Activated naive CD4-positive, alpha-beta T cell treated with anti-CD3 and anti-CD28 coated beads for 36 hours (primary cell): ENCODE results near the gene MORN1. TPM values are rescaled to one million over a fixed set of nuclear protein-coding genes. Genes with fewer than 3 reads are reported as not detected.
"Not testable (repeated sequence)": the region's sequence is repeated elsewhere in the genome, so short reads cannot be mapped to it uniquely, and the experiment has no call there.

Experiments used
- CTCF ChIA-PET: fragments of 350-600 bp; sonication (Branson Sonifier 250); formaldehyde crosslinking; loops from one replicate; lab custom pipeline; 2021; ENCODE audit warnings: antibody characterized with exemption; lab: Charles Lee
- DNase-seq: peaks from one replicate; pipeline ENCODE4 v3.0.0-alpha.2; 2020
- H3K27ac Mint-ChIP-seq: one replicate; pipeline ENCODE4 v1.8.0; 2021; ENCODE audit warnings: mild to moderate bottlenecking, mixed read lengths
- H3K27me3 Mint-ChIP-seq: one replicate; pipeline ENCODE4 v1.8.0; 2021; ENCODE audit warnings: low read depth, mixed read lengths
- H3K36me3 Mint-ChIP-seq: one replicate; pipeline ENCODE4 v1.8.0; 2021; ENCODE audit warnings: low read depth, mixed read lengths
- H3K4me1 Mint-ChIP-seq: one replicate; pipeline ENCODE4 v1.8.0; 2021; ENCODE audit warnings: low read depth, mixed read lengths
- H3K4me3 Mint-ChIP-seq: one replicate; pipeline ENCODE4 v1.8.0; 2021; ENCODE audit warnings: mild to moderate bottlenecking, moderate library complexity, mixed read lengths
- H3K9me3 Mint-ChIP-seq: one replicate; pipeline ENCODE4 v1.8.0; 2021; ENCODE audit warnings: mixed read lengths
- intact Hi-C: fragments of 100-400 bp; cut with micrococcal nuclease; formaldehyde crosslinking; loops from one replicate; pipeline ENCODE4 v1.15.1; 2023
- total RNA-seq, 2 experiments: library from RNA; stranded (reverse); gene quantifications; one replicate each; pipeline ENCODE4 v1.2.3, GENCODE V29; 2021

Gene MORN1
- total RNA-seq, 2 experiments from 2014 or later = 3.2 to 4.9 TPM

GRCh38 chr1:2328676-2329455 lies 62.5 kb downstream of the MORN1 start:
- no peaks in the 10 kb centered on the region for H3K36me3 Mint-ChIP-seq
- no peaks in the 10 kb centered on the region for H3K9me3 Mint-ChIP-seq
- peaks cover 3% of the 10 kb centered on the region for H3K27me3 Mint-ChIP-seq
- CTCF ChIA-PET = no interaction called here
- H3K4me3 Mint-ChIP-seq = no peak overlapping the region
- DNase-seq = no peak
- no peak overlapping the region for H3K27ac Mint-ChIP-seq
- intact Hi-C loops = no loop called here
- H3K4me1 Mint-ChIP-seq = no peaks in the 10 kb centered on the region

DNA sequence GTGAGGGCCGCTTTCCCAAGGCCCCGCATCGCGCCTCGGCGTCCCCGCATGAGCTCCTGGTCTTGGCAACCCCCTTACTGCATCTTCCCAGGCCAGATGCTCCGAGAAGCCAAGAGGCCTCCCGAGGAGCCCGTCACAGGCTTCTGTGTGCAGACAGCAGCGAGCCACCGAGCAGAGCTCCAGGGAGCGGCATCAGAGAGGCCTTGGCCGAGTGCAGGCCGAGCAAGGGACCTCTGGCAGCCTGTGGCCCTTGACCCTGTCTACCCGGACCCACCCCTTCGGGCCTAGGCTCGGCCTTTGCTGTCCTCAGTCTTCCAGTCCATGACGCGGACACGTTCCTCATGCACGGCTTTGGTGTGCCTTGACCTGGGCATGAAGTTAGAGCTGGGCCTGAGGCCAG lies 63.5 kb downstream of the MORN1 start:
- Mint-ChIP-seq H3K27ac (no peak overlapping the region), H3K27me3 (peaks cover 3% of the 10 kb centered on the region), H3K9me3 (no peaks in the 10 kb centered on the region), H3K4me3 (no peak overlapping the region), H3K4me1 (no peaks in the 10 kb centered on the region), H3K36me3 (no peaks in the 10 kb centered on the region)
- intact Hi-C loops = no loop called here
- CTCF ChIA-PET = no interaction called here
- no peak for DNase-seq

DNA sequence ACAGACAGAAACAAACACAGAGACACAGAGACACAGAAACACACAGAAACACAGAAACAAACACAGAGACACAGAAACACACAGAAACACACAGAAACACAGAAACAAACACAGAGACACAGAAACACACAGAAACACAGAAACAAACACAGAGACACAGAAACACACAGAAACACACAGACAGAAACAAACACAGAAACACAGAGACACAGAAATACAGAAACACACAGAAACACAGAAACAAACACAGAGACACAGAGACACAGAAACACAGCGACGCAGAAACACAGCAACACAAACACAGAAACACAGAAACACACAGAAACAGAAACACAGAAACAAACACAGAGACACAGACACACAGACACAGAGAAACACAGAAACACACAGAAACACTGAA lies 64.2 kb downstream of the MORN1 start:
- H3K27me3 Mint-ChIP-seq, CTCF ChIA-PET, H3K27ac Mint-ChIP-seq, H3K4me3 Mint-ChIP-seq, H3K36me3 Mint-ChIP-seq, H3K9me3 Mint-ChIP-seq, DNase-seq, H3K4me1 Mint-ChIP-seq, intact Hi-C loops: not testable (repeated sequence)

DNA sequence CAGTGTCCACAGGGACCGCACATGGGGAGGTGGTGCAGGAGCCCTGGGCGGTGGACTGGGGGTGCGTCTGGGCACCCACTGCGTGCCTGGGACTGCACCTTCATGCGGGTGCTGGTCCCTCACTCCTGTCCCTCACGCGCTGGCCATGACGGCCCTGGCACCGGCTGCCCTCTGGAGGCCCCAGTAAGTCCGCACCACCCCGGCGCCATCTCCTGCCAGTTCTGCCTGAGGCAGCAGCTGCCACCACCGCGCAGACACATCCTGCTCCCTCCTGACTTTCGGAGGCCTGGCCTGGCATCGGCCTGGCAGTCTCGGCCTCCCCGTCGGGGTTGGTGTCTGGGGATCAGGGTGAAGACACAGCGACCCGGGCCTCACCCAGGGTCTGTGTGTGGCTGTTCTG lies 64.8 kb downstream of the MORN1 start:
- DNase-seq = no peak
- Mint-ChIP-seq H3K27me3 (peaks cover 3% of the 10 kb centered on the region), H3K9me3 (no peaks in the 10 kb centered on the region), H3K36me3 (no peaks in the 10 kb centered on the region), H3K4me1 (no peaks in the 10 kb centered on the region), H3K4me3 (no peak overlapping the region), H3K27ac (no peak overlapping the region)
- CTCF ChIA-PET = no interaction called here
- intact Hi-C loops = no loop called here

- Mint-ChIP-seq H3K9me3 (no peaks in the 10 kb centered on the region), H3K27ac (no peak overlapping the region), H3K4me1 (no peaks in the 10 kb centered on the region)
Measured at GRCh38 chr1:2324553-2325366, 66.6 kb downstream of the MORN1 start.

GRCh38 chr1:2323451-2323974 lies 67.8 kb downstream of the MORN1 start:
- peaks cover 3% of the 10 kb centered on the region for H3K27me3 Mint-ChIP-seq
- no peak overlapping the region for H3K27ac Mint-ChIP-seq
- H3K9me3 Mint-ChIP-seq = no peaks in the 10 kb centered on the region
- no peaks in the 10 kb centered on the region for H3K36me3 Mint-ChIP-seq
- DNase-seq = no peak
- CTCF ChIA-PET = no interaction called here
- H3K4me3 Mint-ChIP-seq = no peak overlapping the region
- intact Hi-C loops = no loop called here
- no peaks in the 10 kb centered on the region for H3K4me1 Mint-ChIP-seq

More at GRCh38 chr1:2324553-2325366, 66.6 kb downstream of the MORN1 start:
- DNase-seq = no peak
- Mint-ChIP-seq H3K4me3 (no peak overlapping the region), H3K27me3 (peaks cover 3% of the 10 kb centered on the region), H3K36me3 (no peaks in the 10 kb centered on the region)
- CTCF ChIA-PET = no interaction called here
- intact Hi-C loops = no loop called here

DNA sequence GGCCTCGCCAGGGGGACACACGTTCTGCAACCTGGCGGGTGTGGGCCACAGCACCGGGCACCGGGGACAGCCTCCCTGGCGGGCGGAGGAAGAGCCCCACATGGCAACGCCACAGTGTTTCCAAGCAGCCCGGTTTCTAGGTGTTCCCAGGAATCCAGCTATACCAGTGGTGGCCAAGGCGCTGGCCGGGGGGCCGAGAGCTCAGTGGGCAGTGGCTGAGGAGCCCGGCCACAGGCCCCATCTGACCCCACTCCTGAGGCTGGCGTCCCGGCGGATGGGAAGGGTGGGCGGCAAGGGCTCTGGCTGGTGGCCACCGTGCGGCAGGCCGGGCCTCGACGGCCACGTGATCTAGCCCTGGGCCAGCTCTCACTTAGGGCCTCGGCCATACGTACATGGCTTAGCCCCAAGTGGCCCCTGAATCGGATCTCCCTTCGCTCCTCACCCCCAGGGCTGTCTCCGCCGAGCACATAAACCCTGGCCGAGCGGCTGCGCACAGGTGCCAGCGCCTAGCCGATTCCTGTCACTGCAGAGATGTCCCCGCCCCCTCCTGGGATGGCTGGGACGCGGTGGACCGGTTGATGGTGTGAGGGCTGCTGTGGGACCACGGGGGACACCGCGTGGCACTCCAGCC lies 68.7 kb downstream of the MORN1 start:
- Mint-ChIP-seq H3K36me3 (no peaks in the 10 kb centered on the region), H3K9me3 (no peaks in the 10 kb centered on the region), H3K27me3 (peaks cover 3% of the 10 kb centered on the region), H3K4me1 (no peaks in the 10 kb centered on the region), H3K4me3 (no peak overlapping the region), H3K27ac (no peak overlapping the region)
- CTCF ChIA-PET = no interaction called here
- intact Hi-C loops = no loop called here
- DNase-seq = no peak

DNA sequence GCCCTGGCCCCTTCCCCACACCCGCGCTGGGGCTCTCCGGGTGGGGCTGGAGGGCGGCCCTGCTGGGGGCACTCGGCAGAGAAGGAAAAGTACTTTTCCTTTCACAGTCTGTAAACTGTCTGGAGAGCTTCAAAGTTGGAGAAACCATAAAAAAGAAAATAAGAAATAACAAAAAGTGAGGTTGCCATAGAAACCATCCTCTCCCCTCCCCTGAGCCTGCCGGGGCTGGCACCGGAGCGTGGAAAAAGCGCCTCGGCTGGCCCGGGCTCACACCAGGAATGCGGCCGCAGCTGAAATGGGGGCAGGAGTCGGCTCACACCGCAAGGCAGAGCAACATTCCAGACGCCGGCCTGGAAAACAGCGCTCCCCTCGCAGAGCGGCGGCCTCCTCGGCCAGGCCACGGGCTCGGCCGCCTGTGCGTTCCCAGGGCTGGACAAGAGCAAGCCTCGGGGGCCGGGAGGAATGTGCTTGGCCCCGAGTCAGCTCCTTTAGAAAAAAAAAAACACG lies 69.2 kb downstream of the MORN1 start:
- Mint-ChIP-seq H3K27me3 (peaks cover 3% of the 10 kb centered on the region), H3K36me3 (no peaks in the 10 kb centered on the region), H3K27ac (no peak overlapping the region), H3K9me3 (no peaks in the 10 kb centered on the region), H3K4me3 (no peak overlapping the region), H3K4me1 (no peaks in the 10 kb centered on the region)
- intact Hi-C loops = no loop called here
- CTCF ChIA-PET = no interaction called here
- DNase-seq = no peak

DNA sequence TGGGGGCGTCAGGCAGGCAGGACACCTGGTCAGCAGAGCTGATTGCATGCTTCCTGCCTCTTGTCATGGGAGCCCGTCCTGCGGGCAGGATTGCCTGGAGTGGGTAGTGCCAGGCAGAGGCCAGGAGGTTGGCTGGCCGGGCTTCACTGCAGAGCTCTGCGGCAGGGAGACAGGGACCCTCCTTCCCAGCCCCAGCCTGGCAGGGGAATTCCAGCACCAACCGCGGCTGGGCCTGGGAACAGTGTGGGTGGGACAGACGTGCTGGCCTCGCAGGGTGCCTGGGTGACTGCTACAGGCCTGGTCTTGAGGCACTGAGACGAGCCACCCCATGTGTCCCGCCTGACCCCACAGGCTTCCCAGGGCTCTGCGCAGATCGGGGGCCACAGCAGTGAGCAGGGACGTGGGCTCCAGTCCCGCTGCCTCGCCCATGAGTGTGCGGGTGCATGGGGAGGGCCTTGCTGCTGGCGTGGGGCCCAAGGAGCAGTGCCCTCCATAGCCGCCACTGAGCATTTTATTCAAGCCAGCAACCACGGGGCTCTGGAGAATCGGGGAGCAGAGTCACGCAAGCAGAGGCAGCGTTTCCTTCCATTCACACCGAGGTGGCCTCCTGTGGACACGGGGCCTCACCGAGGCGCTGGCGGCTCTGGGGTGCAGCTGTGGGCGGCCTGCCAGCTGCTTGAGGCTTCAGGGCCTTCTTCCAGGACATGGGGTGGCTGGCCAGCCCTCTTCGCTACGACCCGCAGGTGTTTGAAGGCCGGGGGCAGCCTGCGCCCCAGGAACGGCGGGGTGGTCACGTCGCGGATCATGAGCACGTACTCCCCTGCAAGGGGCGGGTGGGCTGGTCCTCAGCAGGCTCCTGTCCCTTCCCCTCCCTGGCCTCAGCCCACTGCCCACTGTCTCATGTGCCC lies 70.3 kb downstream of the MORN1 start:
- no peak overlapping the region for H3K27ac Mint-ChIP-seq
- intact Hi-C loops = no loop called here
- H3K9me3 Mint-ChIP-seq = no peaks in the 10 kb centered on the region
- H3K27me3 Mint-ChIP-seq = peaks cover 3% of the 10 kb centered on the region
- no peaks in the 10 kb centered on the region for H3K4me1 Mint-ChIP-seq
- no peaks in the 10 kb centered on the region for H3K36me3 Mint-ChIP-seq
- H3K4me3 Mint-ChIP-seq = no peak overlapping the region
- CTCF ChIA-PET = no interaction called here
- DNase-seq = no peak

DNA sequence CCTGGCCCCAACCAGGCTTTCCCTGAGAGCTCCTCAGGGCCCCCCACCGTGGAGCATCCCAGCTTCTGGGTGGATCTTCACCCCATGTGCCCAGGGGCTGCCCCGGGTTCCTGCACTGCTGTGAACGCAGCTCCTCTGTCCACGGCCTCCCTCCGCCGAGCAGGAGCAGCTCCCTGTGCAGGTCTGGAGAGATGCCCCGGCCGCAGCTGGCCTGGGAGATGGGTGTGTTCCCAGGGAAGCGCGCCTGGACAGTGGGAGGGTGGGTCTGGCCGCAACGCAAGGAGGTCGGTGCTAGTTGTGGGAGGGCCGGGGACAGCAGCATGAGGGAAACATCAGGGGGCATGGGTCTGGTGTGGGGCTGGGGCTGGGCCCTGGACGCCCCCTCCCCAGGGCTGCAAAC lies 71.3 kb downstream of the MORN1 start:
- H3K4me1 Mint-ChIP-seq = no peaks in the 10 kb centered on the region
- H3K27me3 Mint-ChIP-seq = peaks cover under 1% of the 10 kb centered on the region
- intact Hi-C loops = no loop called here
- no peak for DNase-seq
- no peak overlapping the region for H3K4me3 Mint-ChIP-seq
- H3K27ac Mint-ChIP-seq = no peak overlapping the region
- no peaks in the 10 kb centered on the region for H3K36me3 Mint-ChIP-seq
- H3K9me3 Mint-ChIP-seq = no peaks in the 10 kb centered on the region
- CTCF ChIA-PET = no interaction called here

- intact Hi-C loops = no loop called here
- Mint-ChIP-seq H3K27ac (no peak overlapping the region), H3K4me1 (no peaks in the 10 kb centered on the region), H3K9me3 (no peaks in the 10 kb centered on the region), H3K4me3 (no peak overlapping the region), H3K27me3 (no peaks in the 10 kb centered on the region), H3K36me3 (no peaks in the 10 kb centered on the region)
- CTCF ChIA-PET = no interaction called here
- no peak for DNase-seq
Measured at GRCh38 chr1:2319291-2319690, 72.1 kb downstream of the MORN1 start.
